ENCODE results near the gene PLA2G15.

PLA2G15 gene

GRCh38 chr16:68269793-68270192 is 24.6 kb downstream of the PLA2G15 start:
- Histone ChIP-seq H3K36me3 (ENCODE audit: insufficient read depth, low read length) (peaks cover 13% of the 10 kb centered on the region), H3K9me3 (ENCODE audit: insufficient read depth, low read depth, low read length) (no peaks in the 10 kb centered on the region), H3K4me1 (ENCODE audit: insufficient read depth, low read length) (peaks cover 17% of the 10 kb centered on the region), H3K4me3 (ENCODE audit: low read length) (no peak overlapping the region), H3K27ac (ENCODE audit: low read depth, low read length) (no peak overlapping the region), H3K9ac (ENCODE audit: low read depth, low read length) (no peak overlapping the region), H3K27me3 (ENCODE audit: insufficient read depth, low read length) (peaks cover 6% of the 10 kb centered on the region; the same call in 1 of the 2 replicates)
- WGBS: 92% methylated on average over 4 of the region's 4 CpGs

- Histone ChIP-seq H3K4me3 (ENCODE audit: low read length) (no peak overlapping the region), H3K36me3 (ENCODE audit: insufficient read depth, low read length) (peaks cover 18% of the 10 kb centered on the region), H3K27ac (ENCODE audit: low read depth, low read length) (no peak overlapping the region), H3K9me3 (ENCODE audit: insufficient read depth, low read depth, low read length) (no peaks in the 10 kb centered on the region), H3K4me1 (ENCODE audit: insufficient read depth, low read length) (peaks cover 17% of the 10 kb centered on the region), H3K9ac (ENCODE audit: low read depth, low read length) (no peak overlapping the region), H3K27me3 (ENCODE audit: insufficient read depth, low read length) (peaks cover 3% of the 10 kb centered on the region; the same call in 1 of the 2 replicates)
- 67% methylated on average over 1 of the region's 1 CpG for WGBS
Measured at GRCh38 chr16:68270353-68270752, 25.2 kb downstream of the PLA2G15 start.

- no peaks in the 10 kb centered on the region for H3K9me3 ChIP-seq (ENCODE audit: insufficient read depth, low read depth, low read length)
- peaks cover 9% of the 10 kb centered on the region for H3K4me1 ChIP-seq (ENCODE audit: insufficient read depth, low read length)
- H3K27ac ChIP-seq (ENCODE audit: low read depth, low read length): no peak overlapping the region
- no peak overlapping the region for H3K4me3 ChIP-seq (ENCODE audit: low read length)
- no peaks in the 10 kb centered on the region for H3K27me3 ChIP-seq (ENCODE audit: insufficient read depth, low read length)
- peaks cover 21% of the 10 kb centered on the region for H3K36me3 ChIP-seq (ENCODE audit: insufficient read depth, low read length)
- 87% methylated on average over 4 of the region's 4 CpGs for WGBS
- H3K9ac ChIP-seq (ENCODE audit: low read depth, low read length): no peak overlapping the region
Measured at GRCh38 chr16:68272507-68273209, 27.5 kb downstream of the PLA2G15 start.

GRCh38 chr16:68273459-68273858 is 28.3 kb downstream of the PLA2G15 start:
- Histone ChIP-seq H3K36me3 (ENCODE audit: insufficient read depth, low read length) (peaks cover 21% of the 10 kb centered on the region), H3K4me1 (ENCODE audit: insufficient read depth, low read length) (peaks cover under 1% of the 10 kb centered on the region), H3K27ac (ENCODE audit: low read depth, low read length) (no peak overlapping the region), H3K27me3 (ENCODE audit: insufficient read depth, low read length) (no peaks in the 10 kb centered on the region), H3K4me3 (ENCODE audit: low read length) (no peak overlapping the region), H3K9ac (ENCODE audit: low read depth, low read length) (no peak overlapping the region), H3K9me3 (ENCODE audit: insufficient read depth, low read depth, low read length) (no peaks in the 10 kb centered on the region)
- WGBS: 97% methylated on average over 5 of the region's 5 CpGs

- Histone ChIP-seq H3K27ac (ENCODE audit: low read depth, low read length) (no peak overlapping the region), H3K27me3 (ENCODE audit: insufficient read depth, low read length) (no peaks in the 10 kb centered on the region), H3K4me3 (ENCODE audit: low read length) (no peak overlapping the region), H3K36me3 (ENCODE audit: insufficient read depth, low read length) (peaks cover 21% of the 10 kb centered on the region), H3K4me1 (ENCODE audit: insufficient read depth, low read length) (no peaks in the 10 kb centered on the region; the same call in 1 of the 2 replicates), H3K9me3 (ENCODE audit: insufficient read depth, low read depth, low read length) (no peaks in the 10 kb centered on the region), H3K9ac (ENCODE audit: low read depth, low read length) (no peak overlapping the region)
- 93% methylated on average over 8 of the region's 8 CpGs for WGBS
Measured at GRCh38 chr16:68273896-68274295, 28.7 kb downstream of the PLA2G15 start.

- H3K27ac ChIP-seq (ENCODE audit: low read depth, low read length): no peak overlapping the region
- H3K4me3 ChIP-seq (ENCODE audit: low read length): no peak overlapping the region
- no peaks in the 10 kb centered on the region for H3K27me3 ChIP-seq (ENCODE audit: insufficient read depth, low read length)
- H3K36me3 ChIP-seq (ENCODE audit: insufficient read depth, low read length): peaks cover 21% of the 10 kb centered on the region
- 95% methylated on average over 4 of the region's 4 CpGs for WGBS
- H3K9ac ChIP-seq (ENCODE audit: low read depth, low read length): no peak overlapping the region
- H3K4me1 ChIP-seq (ENCODE audit: insufficient read depth, low read length): no peaks in the 10 kb centered on the region
- H3K9me3 ChIP-seq (ENCODE audit: insufficient read depth, low read depth, low read length): no peaks in the 10 kb centered on the region
Measured at GRCh38 chr16:68274441-68274840, 29.3 kb downstream of the PLA2G15 start.

- no peak overlapping the region for H3K4me3 ChIP-seq (ENCODE audit: low read length)
- no peaks in the 10 kb centered on the region for H3K9me3 ChIP-seq (ENCODE audit: insufficient read depth, low read depth, low read length)
- no peak overlapping the region for H3K9ac ChIP-seq (ENCODE audit: low read depth, low read length)
- H3K36me3 ChIP-seq (ENCODE audit: insufficient read depth, low read length): peaks cover 26% of the 10 kb centered on the region
- no peaks in the 10 kb centered on the region for H3K27me3 ChIP-seq (ENCODE audit: insufficient read depth, low read length)
- no peaks in the 10 kb centered on the region for H3K4me1 ChIP-seq (ENCODE audit: insufficient read depth, low read length)
- WGBS: 92% methylated on average over 4 of the region's 4 CpGs
- no peak overlapping the region for H3K27ac ChIP-seq (ENCODE audit: low read depth, low read length)
Measured at GRCh38 chr16:68275611-68276191, 30.5 kb downstream of the PLA2G15 start.

- no peaks in the 10 kb centered on the region for H3K4me1 ChIP-seq (ENCODE audit: insufficient read depth, low read length)
- H3K9ac ChIP-seq (ENCODE audit: low read depth, low read length): no peak overlapping the region
- no peaks in the 10 kb centered on the region for H3K9me3 ChIP-seq (ENCODE audit: insufficient read depth, low read depth, low read length)
- H3K36me3 ChIP-seq (ENCODE audit: insufficient read depth, low read length): peaks cover 26% of the 10 kb centered on the region
- H3K27me3 ChIP-seq (ENCODE audit: insufficient read depth, low read length): no peaks in the 10 kb centered on the region
- WGBS: 93% methylated on average over 3 of the region's 3 CpGs
- H3K4me3 ChIP-seq (ENCODE audit: low read length): no peak overlapping the region
- no peak overlapping the region for H3K27ac ChIP-seq (ENCODE audit: low read depth, low read length)
Measured at GRCh38 chr16:68276223-68276622, 31.1 kb downstream of the PLA2G15 start.

GRCh38 chr16:68279726-68280558 is 34.8 kb downstream of the PLA2G15 start:
- no peak overlapping the region for H3K9ac ChIP-seq (ENCODE audit: low read depth, low read length)
- no peak overlapping the region for H3K4me3 ChIP-seq (ENCODE audit: low read length)
- H3K27me3 ChIP-seq (ENCODE audit: insufficient read depth, low read length): no peaks in the 10 kb centered on the region
- 93% methylated on average over 13 of the region's 13 CpGs for WGBS
- H3K36me3 ChIP-seq (ENCODE audit: insufficient read depth, low read length): peaks cover 20% of the 10 kb centered on the region
- no peak overlapping the region for H3K27ac ChIP-seq (ENCODE audit: low read depth, low read length)
- no peaks in the 10 kb centered on the region for H3K9me3 ChIP-seq (ENCODE audit: insufficient read depth, low read depth, low read length)
- no peaks in the 10 kb centered on the region for H3K4me1 ChIP-seq (ENCODE audit: insufficient read depth, low read length)

- Histone ChIP-seq H3K9ac (ENCODE audit: low read depth, low read length) (no peak overlapping the region), H3K36me3 (ENCODE audit: insufficient read depth, low read length) (peaks cover 20% of the 10 kb centered on the region; the same call in 1 of the 2 replicates), H3K27me3 (ENCODE audit: insufficient read depth, low read length) (no peaks in the 10 kb centered on the region), H3K9me3 (ENCODE audit: insufficient read depth, low read depth, low read length) (no peaks in the 10 kb centered on the region), H3K4me3 (ENCODE audit: low read length) (no peak overlapping the region), H3K4me1 (ENCODE audit: insufficient read depth, low read length) (no peaks in the 10 kb centered on the region), H3K27ac (ENCODE audit: low read depth, low read length) (no peak overlapping the region)
- 91% methylated on average over 3 of the region's 4 CpGs for WGBS
Measured at GRCh38 chr16:68281368-68282063, 36.3 kb downstream of the PLA2G15 start.

GRCh38 chr16:68282064-68282452 is 36.9 kb downstream of the PLA2G15 start:
- Histone ChIP-seq H3K9me3 (ENCODE audit: insufficient read depth, low read depth, low read length) (no peaks in the 10 kb centered on the region), H3K36me3 (ENCODE audit: insufficient read depth, low read length) (peaks cover 22% of the 10 kb centered on the region), H3K4me3 (ENCODE audit: low read length) (no peak overlapping the region), H3K9ac (ENCODE audit: low read depth, low read length) (no peak overlapping the region), H3K4me1 (ENCODE audit: insufficient read depth, low read length) (no peaks in the 10 kb centered on the region), H3K27me3 (ENCODE audit: insufficient read depth, low read length) (no peaks in the 10 kb centered on the region), H3K27ac (ENCODE audit: low read depth, low read length) (no peak overlapping the region)
- 95% methylated on average over 4 of the region's 4 CpGs for WGBS
